Activated CD8-positive, alpha-beta memory T cell treated with anti-CD3 and anti-CD28 coated beads for 48 hours (primary cell): ENCODE data around the gene ELP1.
"Not testable (repeated sequence)": the region's sequence is repeated elsewhere in the genome, so short reads cannot be mapped to it uniquely, and the experiment has no call there.

Experiments
- DNase-seq, 3 experiments: peaks; one replicate each; pipeline ENCODE4 v3.0.0-alpha.2; 2020; ENCODE audit warnings: low read depth in 2 of 3, low spot score in 2 of 3

The ELP1 gene

GRCh38 chr9:108933718-108934322 lies at the start of gene ELP1:
Gene ELP1 (minus strand): TSS chr9:108934124. CDS start chr9:108931146, 2,978 bp downstream.
- DNase-seq, result peak; percentile 85 to 87 (median 86)

- DNase-seq, result no peak
Observed at GRCh38 chr9:108980893-108981292, 47.0 kb upstream of the ELP1 start.

GRCh38 chr9:108978205-108978604 lies 44.3 kb upstream of the ELP1 start:
- DNase-seq, result no peak

GRCh38 chr9:108973895-108974294 lies 40.0 kb upstream of the ELP1 start:
- DNase-seq, result no peak

GRCh38 chr9:108972626-108973209 lies 38.8 kb upstream of the ELP1 start:
- DNase-seq, result no peak

- no peak for DNase-seq
Observed at GRCh38 chr9:108972186-108972585, 38.3 kb upstream of the ELP1 start.

- not testable (repeated sequence) for DNase-seq
Observed at GRCh38 chr9:108971392-108971791, 37.5 kb upstream of the ELP1 start.

- no peak for DNase-seq
Observed at GRCh38 chr9:108967916-108968315, 34.0 kb upstream of the ELP1 start.

GRCh38 chr9:108963459-108964143 lies 29.7 kb upstream of the ELP1 start:
- no peak for DNase-seq

- no peak for DNase-seq
Observed at GRCh38 chr9:108961151-108961550, 27.2 kb upstream of the ELP1 start.

- no peak for DNase-seq
Observed at GRCh38 chr9:108960331-108960730, 26.4 kb upstream of the ELP1 start.

GRCh38 chr9:108956631-108957026 lies 22.7 kb upstream of the ELP1 start:
- no peak for DNase-seq

GRCh38 chr9:108956022-108956630 lies 22.2 kb upstream of the ELP1 start:
- DNase-seq, result no peak

GRCh38 chr9:108953983-108954574 lies 20.2 kb upstream of the ELP1 start:
- DNase-seq, result no peak

GRCh38 chr9:108951578-108951977 lies 17.7 kb upstream of the ELP1 start:
- no peak for DNase-seq

- DNase-seq, result no peak
Observed at GRCh38 chr9:108950168-108950567, 16.2 kb upstream of the ELP1 start.

GRCh38 chr9:108939975-108940374 lies 6.1 kb upstream of the ELP1 start:
- DNase-seq, result no peak

- no peak for DNase-seq
Observed at GRCh38 chr9:108937561-108938305, 3.8 kb upstream of the ELP1 start.

GRCh38 chr9:108934323-108934893 lies 484 bp upstream of the ELP1 start, which contains the start of gene ABITRAM:
Gene ABITRAM (plus strand): TSS chr9:108934400. CDS start chr9:108934487, 87 bp downstream.
- DNase-seq, result peak; percentile 17 to 55 (median 36)

- DNase-seq, result peak in 1 of 3 experiments; percentile 1
Observed at GRCh38 chr9:108933231-108933717, 650 bp downstream of the ELP1 start.
